Ovary (tissue), 3 donors: ENCODE data around the gene DCUN1D4.

ENCODE experiments used
- CTCF ChIP-seq, 3 donors: fragments of 450-650 bp in 2 of 3; fragments of 200-600 bp in 1 of 3; IDR thresholded peaks; one replicate each; pipeline versions ENCODE4 v1.5.1 to v1.8.0; 2016 to 2022; ENCODE audit warnings: antibody characterized with exemption in 3 of 3, mild to moderate bottlenecking in 1 of 3
- EP300 ChIP-seq: sonication (generic); formaldehyde crosslinking; IDR thresholded peaks from one replicate; pipeline ENCODE4 v1.6.1; 2017; ENCODE audit warnings: antibody characterized with exemption
- POLR2A ChIP-seq: fragments of 450-650 bp; IDR thresholded peaks from one replicate; pipeline ENCODE4 v1.6.1; 2017; ENCODE audit warnings: antibody characterized with exemption, mild to moderate bottlenecking, moderate library complexity
- donor health status: DM: no; HTN: no; CAD: no.

- TF ChIP-seq CTCF (IDR thresholded peaks at IDR 0.05): no peak
- no peak for TF ChIP-seq POLR2A
- TF ChIP-seq EP300: no peak
Observed at GRCh38 chr4:51820443-51821234, 22.3 kb upstream of the DCUN1D4 start.
